Ovary (tissue), 9 donors: Measurements from ENCODE around the gene ANKRD53. TPM values are rescaled to one million over a fixed set of nuclear protein-coding genes. Genes with fewer than 3 reads are reported as not detected.

ENCODE experiments used
- DNase-seq, 5 donors: peaks; one replicate each; pipeline ENCODE4 v3.0.0-alpha.2; 2019 to 2020
- H3K27ac ChIP-seq, 2 donors: fragments of 200-600 bp; one replicate each; pipeline versions ENCODE4 v1.5.1 to v1.8.0; 2019 to 2022
- H3K27me3 ChIP-seq: fragments of 200-600 bp; one replicate; pipeline ENCODE4 v1.8.0; 2022
- H3K36me3 ChIP-seq: fragments of 200-600 bp; sonication (generic); one replicate; pipeline ENCODE4 v1.5.1; 2019
- H3K4me1 ChIP-seq: one replicate; pipeline ENCODE4 v1.8.1; 2013; ENCODE audit warnings: mild to moderate bottlenecking, moderate library complexity; ENCODE audit not compliant: insufficient read depth
- H3K4me3 ChIP-seq: fragments of 200-600 bp; sonication (generic); one replicate; pipeline ENCODE4 v1.5.1; 2017
- H3K9me3 ChIP-seq, 2 donors: fragments of 200-600 bp in 1 of 2; sonication (generic) in 1 of 2; one replicate each; pipeline versions ENCODE4 v1.5.1 to v1.8.1; 2013 to 2019; ENCODE audit warnings: mild to moderate bottlenecking in 1 of 2, moderate library complexity in 1 of 2
- CTCF ChIP-seq, 3 donors: fragments of 450-650 bp in 2 of 3; fragments of 200-600 bp in 1 of 3; IDR thresholded peaks; one replicate each; pipeline versions ENCODE4 v1.5.1 to v1.8.0; 2016 to 2022; ENCODE audit warnings: antibody characterized with exemption in 3 of 3, mild to moderate bottlenecking in 1 of 3
- EP300 ChIP-seq: sonication (generic); formaldehyde crosslinking; IDR thresholded peaks from one replicate; pipeline ENCODE4 v1.6.1; 2017; ENCODE audit warnings: antibody characterized with exemption
- POLR2A ChIP-seq: fragments of 450-650 bp; IDR thresholded peaks from one replicate; pipeline ENCODE4 v1.6.1; 2017; ENCODE audit warnings: antibody characterized with exemption, mild to moderate bottlenecking, moderate library complexity
- WGBS, 3 donors: extraction: QIAGEN DNeasy Blood & Tissue Kit in 1 of 3; methylation state at CpG; one replicate each; pipeline versions ENCODE4 v1.1.5 to v1.1.7; 2013 to 2017; 5-methylcytosine and 5-hydroxymethylcytosine counted together
- intact Hi-C, 4 donors: fragments of 100-400 bp; cut with DNase I; formaldehyde crosslinking; loops; one replicate each; pipeline versions ENCODE4 v1.11.0 to v1.15.1; 2022 to 2023
- polyA plus RNA-seq, 2 donors: library from polyadenylated mRNA; stranded (reverse); fragments of 200-250 nt in 1 of 2; fragments of 350-450 nt in 1 of 2; fragmentation: Illumina TruSeq in 1 of 2; extraction: RNeasy Lipid Tissue Mini Kit (QIAGEN cat#74804) in 1 of 2; gene quantifications; one replicate each; pipeline ENCODE4 v1.2.3, GENCODE V29; 2013 to 2014
- total RNA-seq, 7 donors: library from RNA; depleted of rRNA in 2 of 7; stranded (reverse); fragments of >200 nt in 2 of 7; fragmentation: NEBNext Ultra II Directional in 3 of 7; extraction: Animal tissue kit (Norgen Biotek cat#: 25700) in 3 of 7; gene quantifications; one replicate each; pipeline versions ENCODE4 v1.1.0 to v1.2.4, GENCODE V29; 2016 to 2023
- donor health status: DM: no; HTN: no; CAD: no; lungs with moderate emphysema.
- donor health status: DM: no; HTN: no; CAD: no.
- donor health status: Bipolar disorder and iron deficiency.
- donor health status: DM: yes; HTN: yes; CAD: no.
- donor health status: DM: no; HTN: no; CAD: no.
- donor health status: DM: yes; HTN: yes; CAD: no.

The ANKRD53 gene
- total and polyA plus RNA-seq, 9 donors, result 2.0 to 8.3 (median 3.9) TPM

- no peak for DNase-seq
- intact Hi-C loops, result no loop called here
- Histone ChIP-seq H3K4me3 (no peak overlapping the region), H3K4me1 (no peaks in the 10 kb centered on the region), H3K9me3 (no peaks in the 10 kb centered on the region), H3K36me3 (no peaks in the 10 kb centered on the region), H3K27ac (no peak overlapping the region), H3K27me3 (no peaks in the 10 kb centered on the region)
- 67 to 73% (median 73%) methylated on average over 6 of the region's 6 CpGs for WGBS, 3 donors
- TF ChIP-seq EP300 (no peak), POLR2A (no peak), CTCF (IDR thresholded peaks at IDR 0.05) (no peak)
Observed at GRCh38 chr2:70957798-70958197, 20.6 kb upstream of the ANKRD53 start.

- TF ChIP-seq EP300 (no peak), POLR2A (no peak)
- Histone ChIP-seq H3K36me3 (no peaks in the 10 kb centered on the region), H3K27me3 (no peaks in the 10 kb centered on the region), H3K9me3 (no peaks in the 10 kb centered on the region), H3K4me1 (no peaks in the 10 kb centered on the region), H3K27ac (no peak overlapping the region), H3K4me3 (no peak overlapping the region)
- intact Hi-C loops, result no loop called here
- WGBS, 3 donors, result 94 to 96% (median 94%) methylated on average over 6 of the region's 6 CpGs
- DNase-seq, result no peak
Observed at GRCh38 chr2:70958759-70959158, 19.7 kb upstream of the ANKRD53 start.

GRCh38 chr2:70959271-70959761 lies 19.1 kb upstream of the ANKRD53 start:
- Histone ChIP-seq H3K9me3 (no peaks in the 10 kb centered on the region), H3K27ac (no peak overlapping the region), H3K4me1 (no peaks in the 10 kb centered on the region), H3K27me3 (no peaks in the 10 kb centered on the region), H3K36me3 (no peaks in the 10 kb centered on the region), H3K4me3 (no peak overlapping the region)
- intact Hi-C loops, result no loop called here
- TF ChIP-seq CTCF (IDR thresholded peaks at IDR 0.05) (no peak), POLR2A (no peak), EP300 (no peak)
- DNase-seq, result no peak
- 91 to 96% (median 94%) methylated on average over 9 of the region's 9 CpGs for WGBS, 3 donors

- 79 to 85% (median 84%) methylated on average over 16 to 17 of the region's 17 CpGs for WGBS, 3 donors
- Histone ChIP-seq H3K9me3 (no peaks in the 10 kb centered on the region), H3K27ac (no peak overlapping the region), H3K27me3 (no peaks in the 10 kb centered on the region), H3K4me3 (no peak overlapping the region), H3K36me3 (no peaks in the 10 kb centered on the region), H3K4me1 (no peaks in the 10 kb centered on the region)
- no peak for TF ChIP-seq POLR2A
- TF ChIP-seq EP300, result no peak
- no peak for TF ChIP-seq CTCF (IDR thresholded peaks at IDR 0.05)
- no peak for DNase-seq
- intact Hi-C loops, result no loop called here
Observed at GRCh38 chr2:70959851-70960832, 18.3 kb upstream of the ANKRD53 start.
